Stomach (tissue), 4 donors: ENCODE results near the gene MTCL1.

Experiments used
- CTCF ChIP-seq, 7 experiments: fragments of 450-650 bp in 4 of 7; fragments of 200-600 bp in 3 of 7; sonication (generic) in 3 of 7; IDR thresholded peaks; one replicate each; pipeline ENCODE4 v1.5.1; 2016 to 2019; ENCODE audit warnings: antibody characterized with exemption in 7 of 7, control low read depth in 2 of 7, mild to moderate bottlenecking in 1 of 7
- EP300 ChIP-seq: sonication (generic); formaldehyde crosslinking; IDR thresholded peaks from one replicate; pipeline ENCODE4 v1.6.1; 2017; ENCODE audit warnings: antibody characterized with exemption
- POLR2A ChIP-seq, 4 donors: fragments of 450-650 bp; IDR thresholded peaks; one replicate each; pipeline ENCODE4 v1.6.1; 2016; ENCODE audit warnings: antibody characterized with exemption in 4 of 4, control low read depth in 2 of 4, mild to moderate bottlenecking in 1 of 4, moderate library complexity in 1 of 4
- POLR2AphosphoS5 ChIP-seq, 3 donors: sonication (generic); formaldehyde crosslinking; IDR thresholded peaks; one replicate each; pipeline ENCODE4 v1.6.1; 2016; ENCODE audit warnings: antibody characterized with exemption in 3 of 3

- TF ChIP-seq CTCF (IDR thresholded peaks at IDR 0.05) (no peak), EP300 (no peak), POLR2A (IDR thresholded peaks at IDR 0.05) (no peak), POLR2AphosphoS5 (IDR thresholded peaks at IDR 0.05) (no peak)
Measured at GRCh38 chr18:8833480-8833879, 128.1 kb downstream of the MTCL1 start.
